CD4-positive, alpha-beta T cell (primary cell): ENCODE data around the gene FMNL3. TPM values are rescaled to one million over a fixed set of nuclear protein-coding genes. Genes with fewer than 3 reads are reported as not detected.
A peak's percentile ranks its signal among the peaks of the same experiment; 100 is the strongest.

Experiments used
- ATAC-seq: fragments of 200-7000 bp; cut with Tn5 transposase; one replicate; pipeline ENCODE4 v1.10.0; 2022; ENCODE audit warnings: mild to moderate bottlenecking; ENCODE audit not compliant: poor library complexity
- CTCF ChIA-PET: fragments of 350-600 bp; sonication (Branson Sonifier 250); formaldehyde crosslinking; loops from one replicate; lab custom pipeline; 2021; ENCODE audit warnings: antibody characterized with exemption, inconsistent platforms; lab: Charles Lee
- POLR2A ChIA-PET: fragments of 350-600 bp; sonication (Branson Sonifier 250); formaldehyde crosslinking; loops from one replicate; lab custom pipeline; 2021; ENCODE audit warnings: antibody characterized with exemption, inconsistent platforms; lab: Charles Lee
- DNase-seq, 14 experiments: peaks; one replicate each; pipeline ENCODE4 v3.0.0-alpha.2; 2013 to 2020; ENCODE audit warnings: mixed read lengths in 2 of 14
- H3K27ac ChIP-seq, 2 donors: one replicate each; pipeline versions ENCODE4 v1.5.1 to v1.7.0; 2013; ENCODE audit warnings: low read length in 2 of 2, low read depth in 1 of 2, mild to moderate bottlenecking in 1 of 2
- H3K27me3 ChIP-seq, 2 experiments: 1 replicate in 1 of 2; 2 replicates in 1 of 2; pipeline versions ENCODE4 v1.6.1 to v1.7.0; 2013; ENCODE audit warnings: low read length in 2 of 2, control low read depth in 1 of 2, mild to moderate bottlenecking in 1 of 2, moderate library complexity in 1 of 2; ENCODE audit not compliant: insufficient read depth in 2 of 2, control insufficient read depth in 1 of 2
- H3K36me3 ChIP-seq: one replicate; pipeline ENCODE4 v1.6.1; 2013; ENCODE audit warnings: low read length, control low read depth; ENCODE audit not compliant: insufficient read depth
- H3K4me1 ChIP-seq: one replicate; pipeline ENCODE4 v1.6.1; 2013; ENCODE audit warnings: low read length, control low read depth; ENCODE audit not compliant: insufficient read depth
- H3K4me3 ChIP-seq: one replicate; pipeline ENCODE4 v1.5.1; 2013; ENCODE audit warnings: mild to moderate bottlenecking, low read length, moderate library complexity
- H3K9me3 ChIP-seq, 2 experiments: 1 replicate in 1 of 2; 2 replicates in 1 of 2; pipeline versions ENCODE4 v1.6.1 to v1.7.0; 2013; ENCODE audit warnings: low read length in 2 of 2, mild to moderate bottlenecking in 2 of 2, control low read depth in 1 of 2, moderate library complexity in 1 of 2; ENCODE audit not compliant: control insufficient read depth in 1 of 2, insufficient read depth in 1 of 2
- H3K27ac Mint-ChIP-seq: one replicate; pipeline ENCODE4 v1.8.0; 2020; ENCODE audit warnings: mixed read lengths
- H3K27me3 Mint-ChIP-seq: one replicate; pipeline ENCODE4 v1.8.0; 2021; ENCODE audit warnings: mixed read lengths
- H3K36me3 Mint-ChIP-seq: one replicate; pipeline ENCODE4 v1.8.0; 2021; ENCODE audit warnings: low read depth, mixed read lengths
- H3K4me1 Mint-ChIP-seq: one replicate; pipeline ENCODE4 v1.8.0; 2021; ENCODE audit warnings: low read depth, mixed read lengths
- H3K4me3 Mint-ChIP-seq: one replicate; pipeline ENCODE4 v1.8.0; 2020; ENCODE audit warnings: mild to moderate bottlenecking, mixed read lengths
- H3K9me3 Mint-ChIP-seq: one replicate; pipeline ENCODE4 v1.8.0; 2020; ENCODE audit warnings: mixed read lengths
- CTCF ChIP-seq: fragments of 200-600 bp; IDR thresholded peaks from one replicate; pipeline ENCODE4 v1.8.0; 2022; ENCODE audit warnings: antibody characterized with exemption, mild to moderate bottlenecking
- intact Hi-C, 2 experiments: fragments of 100-400 bp; cut with DNase I in 1 of 2; cut with micrococcal nuclease in 1 of 2; formaldehyde crosslinking; loops; one replicate each; pipeline versions ENCODE4 v1.15.1 to v1.9.0; 2023 to 2025; cut with DNase I, micrococcal nuclease
- total RNA-seq, 174 experiments: library from RNA in 2 of 174; stranded (reverse) in 2 of 174; gene quantifications; one replicate each; pipeline ENCODE4 v1.2.3 and lab custom pipeline; 2021 to 2026

Gene FMNL3
- total RNA-seq, 2 experiments from 2014 or later: 33.3 to 34.8 TPM

- H3K4me3 Mint-ChIP-seq: no peak overlapping the region
- H3K36me3 Mint-ChIP-seq: no peaks in the 10 kb centered on the region
- Histone ChIP-seq H3K27me3 (no peaks in the 10 kb centered on the region), H3K36me3 (no peaks in the 10 kb centered on the region), H3K4me1 (peaks cover 25% of the 10 kb centered on the region), H3K4me3 (no peak overlapping the region), H3K27ac (no peak overlapping the region), H3K9me3 (no peaks in the 10 kb centered on the region)
- H3K27me3 Mint-ChIP-seq: no peaks in the 10 kb centered on the region
- H3K4me1 Mint-ChIP-seq: peaks cover 26% of the 10 kb centered on the region
- intact Hi-C loops: loop anchor here in 1 of 2 experiments (5.0 to 10.0 kb wide), 3 partner anchors 74 to 658 kb away; partner anchors contain the start of genes BCDIN3D and LIMA1
- H3K27ac Mint-ChIP-seq: no peak overlapping the region
- TF ChIP-seq CTCF: peak; percentile 28
- H3K9me3 Mint-ChIP-seq: no peaks in the 10 kb centered on the region
- ChIA-PET POLR2A (no interaction called here), CTCF (interaction anchor here (1.1 to 3.1 kb wide), 3 partner anchors 11 to 268 kb away, joined by 3 to 11 read pairs (median 9); partner anchors contain the start of gene TMBIM6)
- ATAC-seq (peak; percentile 14), DNase-seq (peak in 3 of 14 experiments; percentile 24 to 67 (median 65))
These were observed 80.9 kb downstream of the FMNL3 start for GRCh38 chr12:49626169-49626835.

GRCh38 chr12:49624921-49625577 lies 82.2 kb downstream of the FMNL3 start:
- POLR2A ChIA-PET: interaction anchor here (0.6 to 3.0 kb wide), 3 partner anchors 8 to 390 kb away, joined by 3 to 11 read pairs (median 4); partner anchors contain the start of gene TMBIM6
- no peak for TF ChIP-seq CTCF
- CTCF ChIA-PET: interaction anchor here (0.5 to 3.1 kb wide), 5 partner anchors 12 to 267 kb away, joined by 3 to 26 read pairs (median 9); partner anchors contain the start of gene TMBIM6
- H3K4me3 Mint-ChIP-seq: peak overlapping the region; percentile 43
- Histone ChIP-seq H3K9me3 (no peaks in the 10 kb centered on the region), H3K4me1 (peaks cover 29% of the 10 kb centered on the region), H3K4me3 (no peak overlapping the region), H3K27me3 (no peaks in the 10 kb centered on the region), H3K36me3 (no peaks in the 10 kb centered on the region), H3K27ac (no peak overlapping the region)
- no peaks in the 10 kb centered on the region for H3K27me3 Mint-ChIP-seq
- DNase-seq: no peak
- H3K4me1 Mint-ChIP-seq: peaks cover 30% of the 10 kb centered on the region
- no peak for ATAC-seq
- intact Hi-C loops: loop anchor here in 1 of 2 experiments (2.0 to 10.0 kb wide), 6 partner anchors 58 to 660 kb away; partner anchors contain the start of genes BCDIN3D, LIMA1 and NCKAP5L
- no peaks in the 10 kb centered on the region for H3K9me3 Mint-ChIP-seq
- H3K36me3 Mint-ChIP-seq: no peaks in the 10 kb centered on the region
- H3K27ac Mint-ChIP-seq: no peak overlapping the region

GRCh38 chr12:49623142-49623904 lies 83.9 kb downstream of the FMNL3 start, which contains the start of gene PRPF40B:
TSS of gene PRPF40B (plus strand) at chr12:49623561. CDS start at chr12:49623591, 30 bp downstream.
- H3K36me3 Mint-ChIP-seq: no peaks in the 10 kb centered on the region
- DNase-seq (peak; percentile 70 to 93 (median 84)), ATAC-seq (peak; percentile 76)
- intact Hi-C loops: loop anchor here (1.0 to 10.0 kb wide), 6 partner anchors 43 to 661 kb away; partner anchors contain the start of genes LIMA1 (in 1 of the 2), MCRS1 (in 1 of the 2) and NCKAP5L (in 1 of the 2)
- ChIA-PET CTCF (interaction anchor here (0.6 to 3.1 kb wide), 29 partner anchors 9 to 488 kb away, joined by 3 to 26 read pairs (median 4); partner anchors contain the start of genes COX14, DNAJC22, FMNL3 and MCRS1), POLR2A (interaction anchor here (0.7 to 3.0 kb wide), 19 partner anchors 9 to 489 kb away, joined by 3 to 34 read pairs (median 7); partner anchors contain the start of genes BCDIN3D, COX14, FAM186B and MCRS1)
- no peaks in the 10 kb centered on the region for H3K9me3 Mint-ChIP-seq
- peaks cover 6% of the 10 kb centered on the region for H3K27me3 Mint-ChIP-seq
- Histone ChIP-seq H3K4me1 (peaks cover 29% of the 10 kb centered on the region), H3K9me3 (no peaks in the 10 kb centered on the region), H3K4me3 (peak within 1 kb of the TSS; percentile 70), H3K27ac (peak within 1 kb of the TSS; percentile 58 to 66), H3K36me3 (no peaks in the 10 kb centered on the region), H3K27me3 (no peaks in the 10 kb centered on the region)
- peak within 1 kb of the TSS; percentile 92 for H3K4me3 Mint-ChIP-seq
- H3K27ac Mint-ChIP-seq: peak within 1 kb of the TSS; percentile 92
- H3K4me1 Mint-ChIP-seq: peaks cover 30% of the 10 kb centered on the region
- peak; percentile 23 for TF ChIP-seq CTCF
